CD4-positive, CD25-positive, alpha-beta regulatory T cell (primary cell): ENCODE results near the gene USP51. TPM values are rescaled to one million over a fixed set of nuclear protein-coding genes. Genes with fewer than 3 reads are reported as not detected.
A peak's percentile ranks its signal among the peaks of the same experiment; 100 is the strongest.
"Not testable (repeated sequence)": the region's sequence is repeated elsewhere in the genome, so short reads cannot be mapped to it uniquely, and the experiment has no call there.

Experiments used
- ATAC-seq, 2 donors: fragments of 150-1000 bp; cut with Tn5 transposase; one replicate each; pipeline ENCODE4 v1.10.0; 2021; ENCODE audit warnings: low read depth in 2 of 2, moderate number of reproducible peaks in 2 of 2, moderate library complexity in 1 of 2
- DNase-seq, 3 donors: peaks; one replicate each; pipeline versions ENCODE4 v3.0.0 to v3.0.0-alpha.2; 2012 to 2022; ENCODE audit warnings: mixed read lengths in 1 of 3
- H3K27ac ChIP-seq: one replicate; pipeline ENCODE4 v1.7.0; 2013; ENCODE audit warnings: mild to moderate bottlenecking, low read length; ENCODE audit not compliant: insufficient read depth, poor library complexity, severe bottlenecking
- H3K27me3 ChIP-seq: one replicate; pipeline ENCODE4 v1.7.0; 2013; ENCODE audit warnings: low read length; ENCODE audit not compliant: control insufficient read depth, insufficient read depth
- H3K36me3 ChIP-seq: one replicate; pipeline ENCODE4 v1.7.0; 2013; ENCODE audit warnings: mild to moderate bottlenecking, low read length, moderate library complexity; ENCODE audit not compliant: control insufficient read depth, insufficient read depth
- H3K4me1 ChIP-seq: 2 replicates; pipeline ENCODE4 v1.7.0; 2013; ENCODE audit warnings: mild to moderate bottlenecking, low read length; ENCODE audit not compliant: insufficient read depth, control insufficient read depth, poor library complexity, severe bottlenecking
- H3K4me3 ChIP-seq: one replicate; pipeline ENCODE4 v1.7.0; 2013; ENCODE audit warnings: low read depth, mild to moderate bottlenecking, low read length, moderate library complexity
- H3K9me3 ChIP-seq, 2 experiments: 1 replicate in 1 of 2; 2 replicates in 1 of 2; pipeline ENCODE4 v1.7.0; 2013; ENCODE audit warnings: low read length in 2 of 2, mild to moderate bottlenecking in 1 of 2, moderate library complexity in 1 of 2; ENCODE audit not compliant: control insufficient read depth in 2 of 2
- H3K27ac Mint-ChIP-seq, 3 donors: one replicate each; pipeline ENCODE4 v1.8.0; 2020 to 2022; ENCODE audit warnings: mild to moderate bottlenecking in 3 of 3, mixed read lengths in 3 of 3, moderate library complexity in 2 of 3
- H3K27me3 Mint-ChIP-seq: one replicate; pipeline ENCODE4 v1.8.0; 2022; ENCODE audit warnings: mild to moderate bottlenecking, mixed read lengths
- H3K36me3 Mint-ChIP-seq: one replicate; pipeline ENCODE4 v1.8.0; 2020; ENCODE audit warnings: mixed read lengths
- H3K4me1 Mint-ChIP-seq, 4 donors: one replicate each; pipeline ENCODE4 v1.8.0; 2020 to 2022; ENCODE audit warnings: mixed read lengths in 4 of 4, mild to moderate bottlenecking in 1 of 4
- H3K4me3 Mint-ChIP-seq, 4 donors: one replicate each; pipeline ENCODE4 v1.8.0; 2020 to 2022; ENCODE audit warnings: mild to moderate bottlenecking in 4 of 4, mixed read lengths in 4 of 4, moderate library complexity in 3 of 4
- H3K9me3 Mint-ChIP-seq, 7 donors: one replicate each; pipeline ENCODE4 v1.8.0; 2020 to 2022; ENCODE audit warnings: mixed read lengths in 7 of 7, mild to moderate bottlenecking in 3 of 7, moderate library complexity in 2 of 7
- polyA plus RNA-seq, 4 donors: library from polyadenylated mRNA; unstranded; fragments of 300-500 nt; fragmentation: Illumina TruSeq; gene quantifications; one replicate each; pipeline ENCODE4 v1.2.3, GENCODE V29; 2021
- total RNA-seq: library from RNA; stranded (reverse); gene quantifications from one replicate; pipeline ENCODE4 v1.2.3, GENCODE V29; 2022

The USP51 gene
- total and polyA plus RNA-seq, 5 donors from 2014 or later, result 0.15 to 2.0 (median 0.37) TPM

DNA sequence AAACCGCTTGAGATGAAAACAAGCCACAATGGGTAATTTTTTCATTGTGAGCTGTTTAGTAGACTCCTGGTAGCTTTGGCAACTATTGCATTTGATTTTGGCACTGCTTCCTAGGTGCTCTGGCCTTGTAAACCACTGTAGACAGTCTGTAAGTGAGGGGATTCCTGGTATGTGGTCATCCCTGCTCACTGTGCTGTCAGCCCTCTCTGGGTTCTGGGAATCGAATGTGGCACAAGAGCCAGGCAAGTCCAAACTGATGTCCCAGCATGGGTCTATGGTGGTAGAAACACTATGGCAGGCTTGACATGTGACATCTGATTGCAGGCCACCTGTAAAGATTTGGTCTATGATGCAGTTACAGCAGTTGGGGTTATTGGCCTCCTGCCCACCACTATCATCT is 2.5 kb downstream of the USP51 start:
- Mint-ChIP-seq H3K9me3 (peaks cover 0 to 2% (median 0%) of the 10 kb centered on the region in 7 donors), H3K4me3 (peak overlapping the region in 3 of 4 donors; percentile 34 to 99 (median 88)), H3K36me3 (no peaks in the 10 kb centered on the region), H3K4me1 (peaks cover 0 to 26% (median 6%) of the 10 kb centered on the region in 4 donors), H3K27me3 (peaks cover 4% of the 10 kb centered on the region), H3K27ac (peak overlapping the region in 2 of 3 donors; percentile 52 to 74)
- Histone ChIP-seq H3K36me3 (no peaks in the 10 kb centered on the region), H3K27me3 (no peaks in the 10 kb centered on the region), H3K4me3 (no peak overlapping the region), H3K9me3 (no peaks in the 10 kb centered on the region), H3K4me1 (peaks cover 3% of the 10 kb centered on the region), H3K27ac (no peak overlapping the region)
- DNase-seq (no peak), ATAC-seq (no peak)

DNA sequence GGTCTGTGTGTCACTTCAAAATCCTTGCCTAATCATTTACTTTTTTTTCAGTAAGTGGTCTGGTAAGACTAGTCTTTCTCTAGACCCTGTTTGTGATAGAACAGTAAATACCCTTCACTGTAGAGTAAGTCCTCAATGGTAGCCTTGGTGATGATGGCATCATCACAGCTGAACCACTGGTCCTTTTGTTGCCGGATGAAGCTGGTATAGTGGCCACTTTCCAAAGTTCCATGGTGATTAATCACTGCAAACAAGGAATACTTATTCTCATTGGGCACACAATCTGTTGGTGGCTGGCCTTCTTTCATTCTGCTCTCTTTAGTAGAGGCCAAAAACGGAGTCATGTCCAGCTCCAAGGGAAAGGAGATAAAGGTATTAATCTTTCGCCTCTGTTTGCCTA is 2.9 kb downstream of the USP51 start:
- peak overlapping the region in 1 of 4 donors; percentile 21 for H3K4me3 Mint-ChIP-seq
- H3K9me3 Mint-ChIP-seq, result peaks cover 0 to 2% (median 0%) of the 10 kb centered on the region in 7 donors
- DNase-seq (no peak), ATAC-seq (no peak)
- Histone ChIP-seq H3K36me3 (no peaks in the 10 kb centered on the region), H3K27me3 (no peaks in the 10 kb centered on the region), H3K4me1 (peaks cover 3% of the 10 kb centered on the region), H3K9me3 (no peaks in the 10 kb centered on the region), H3K27ac (no peak overlapping the region), H3K4me3 (no peak overlapping the region)
- H3K4me1 Mint-ChIP-seq, result peaks cover 0 to 26% (median 6%) of the 10 kb centered on the region in 4 donors
- no peaks in the 10 kb centered on the region for H3K36me3 Mint-ChIP-seq
- peaks cover 4% of the 10 kb centered on the region for H3K27me3 Mint-ChIP-seq
- H3K27ac Mint-ChIP-seq, result no peak overlapping the region

DNA sequence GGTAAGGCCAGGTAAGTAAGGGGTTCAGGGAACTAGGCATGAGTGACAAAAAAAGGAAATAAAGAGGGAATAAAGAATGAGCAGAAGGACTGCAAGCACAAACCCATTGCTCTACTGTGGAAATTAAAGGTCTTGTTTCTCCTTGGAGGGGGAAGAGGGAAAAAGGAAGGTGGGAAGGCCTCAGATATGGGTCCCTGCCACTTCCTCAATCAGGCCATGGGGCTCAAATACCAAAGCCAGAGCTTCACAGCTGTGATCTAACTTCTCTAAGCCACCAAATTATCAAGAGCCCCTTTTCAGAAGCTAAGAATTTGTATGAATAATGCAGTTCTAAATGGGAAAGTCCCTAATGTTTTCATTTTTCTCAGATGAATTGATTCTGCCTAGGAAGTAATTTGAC is 4.7 kb downstream of the USP51 start:
- H3K36me3 Mint-ChIP-seq, result no peaks in the 10 kb centered on the region
- ATAC-seq (no peak), DNase-seq (no peak)
- Histone ChIP-seq H3K4me3 (no peak overlapping the region), H3K27me3 (no peaks in the 10 kb centered on the region), H3K9me3 (no peaks in the 10 kb centered on the region), H3K36me3 (no peaks in the 10 kb centered on the region), H3K4me1 (peaks cover 1% of the 10 kb centered on the region), H3K27ac (no peak overlapping the region)
- H3K27me3 Mint-ChIP-seq, result peaks cover 4% of the 10 kb centered on the region
- peaks cover 0 to 2% (median 0%) of the 10 kb centered on the region in 7 donors for H3K9me3 Mint-ChIP-seq
- H3K4me1 Mint-ChIP-seq, result peaks cover 0 to 17% (median 6%) of the 10 kb centered on the region in 4 donors
- H3K27ac Mint-ChIP-seq, result peak overlapping the region in 1 of 3 donors; percentile 86
- peak overlapping the region in 1 of 4 donors; percentile 6 for H3K4me3 Mint-ChIP-seq

DNA sequence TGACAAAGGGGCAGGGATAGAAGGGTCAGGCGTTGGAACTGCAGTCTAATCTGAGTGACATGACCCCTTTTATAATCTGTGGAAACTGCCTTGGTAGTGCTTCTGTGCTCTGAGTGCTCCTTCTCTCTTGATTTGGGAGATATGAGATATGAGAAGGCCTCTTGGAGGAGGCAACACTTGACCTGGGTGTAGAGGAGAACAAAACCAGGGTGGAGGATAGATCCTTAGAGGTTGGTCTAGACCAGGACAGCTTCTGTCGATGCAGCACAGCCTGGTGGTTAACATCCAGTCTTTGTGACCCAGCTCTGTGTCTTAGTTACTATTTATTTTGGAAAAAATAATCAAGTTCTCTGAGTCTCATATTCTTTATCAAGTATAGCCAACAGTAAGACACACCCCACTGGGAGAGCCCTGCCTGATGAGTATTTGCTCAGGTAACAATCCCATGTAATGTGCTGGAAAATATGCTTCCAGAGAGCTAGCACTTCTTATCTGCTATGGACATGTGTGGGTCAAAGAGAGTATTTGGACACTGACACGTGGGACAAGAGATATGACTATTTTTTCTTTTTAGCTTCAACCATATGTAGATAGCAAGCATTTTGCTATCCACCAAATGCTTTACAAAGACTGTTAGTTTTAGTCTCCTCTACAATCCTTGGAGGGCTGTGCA is 9.1 kb downstream of the USP51 start:
- no peak overlapping the region for H3K4me3 Mint-ChIP-seq
- Histone ChIP-seq H3K4me3 (no peak overlapping the region), H3K4me1 (no peaks in the 10 kb centered on the region), H3K36me3 (no peaks in the 10 kb centered on the region), H3K27ac (no peak overlapping the region), H3K9me3 (no peaks in the 10 kb centered on the region), H3K27me3 (no peaks in the 10 kb centered on the region)
- H3K36me3 Mint-ChIP-seq, result no peaks in the 10 kb centered on the region
- no peak for ATAC-seq
- H3K9me3 Mint-ChIP-seq, result peaks cover 0 to 2% (median 0%) of the 10 kb centered on the region in 7 donors
- peaks cover 0 to 2% (median 0%) of the 10 kb centered on the region in 4 donors for H3K4me1 Mint-ChIP-seq
- no peak overlapping the region for H3K27ac Mint-ChIP-seq
- no peaks in the 10 kb centered on the region for H3K27me3 Mint-ChIP-seq
- DNase-seq, result no peak

DNA sequence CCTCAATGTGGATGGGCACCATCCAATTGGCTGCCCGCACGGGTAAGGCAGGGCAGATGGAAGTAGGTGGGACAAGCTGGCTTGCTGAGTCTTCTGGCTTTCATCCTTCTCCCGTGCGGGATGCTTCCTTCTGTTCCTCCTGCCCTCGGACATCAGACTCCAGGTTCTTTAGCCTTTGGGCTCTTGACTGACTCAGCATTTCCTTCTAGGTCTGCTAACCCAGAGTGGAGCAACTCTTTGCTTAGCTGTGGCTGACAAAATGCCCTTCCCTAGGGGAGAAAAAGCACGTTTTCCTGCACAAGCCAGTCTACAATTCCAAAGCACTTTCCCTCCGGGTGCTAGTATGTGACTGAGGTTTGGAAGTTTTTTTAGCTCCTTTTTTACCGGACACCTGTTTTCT is 9.7 kb downstream of the USP51 start:
- H3K4me3 ChIP-seq, H3K27ac Mint-ChIP-seq, H3K4me1 ChIP-seq, ATAC-seq, H3K27me3 ChIP-seq, H3K4me3 Mint-ChIP-seq, H3K9me3 Mint-ChIP-seq, DNase-seq, H3K36me3 Mint-ChIP-seq, H3K4me1 Mint-ChIP-seq, H3K27me3 Mint-ChIP-seq, H3K36me3 ChIP-seq, H3K9me3 ChIP-seq, H3K27ac ChIP-seq: not testable (repeated sequence)

DNA sequence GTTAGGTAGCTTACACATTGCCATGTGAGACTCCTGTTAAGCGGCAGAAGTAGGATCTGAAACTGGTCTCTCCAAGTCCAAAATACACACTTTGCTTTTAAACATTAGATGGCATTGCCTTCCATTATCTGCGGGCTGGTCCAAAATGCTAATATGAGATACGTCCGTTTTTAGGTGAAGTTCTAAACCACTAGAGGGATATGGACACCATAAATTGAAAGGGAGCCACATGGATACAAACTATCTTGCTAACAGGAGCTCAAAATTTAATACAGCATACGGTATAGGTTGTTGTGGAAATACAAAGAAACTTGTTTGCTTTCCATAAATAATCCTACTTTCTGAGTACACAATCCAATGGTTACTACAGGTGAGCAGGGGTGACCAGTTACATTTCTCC is 23.9 kb downstream of the USP51 start:
- not testable (repeated sequence) for DNase-seq, H3K4me3 Mint-ChIP-seq, H3K4me1 Mint-ChIP-seq, H3K36me3 ChIP-seq, H3K4me3 ChIP-seq, H3K9me3 ChIP-seq, H3K27me3 ChIP-seq, H3K9me3 Mint-ChIP-seq, H3K36me3 Mint-ChIP-seq, H3K27me3 Mint-ChIP-seq, H3K4me1 ChIP-seq, ATAC-seq, H3K27ac Mint-ChIP-seq, H3K27ac ChIP-seq

DNA sequence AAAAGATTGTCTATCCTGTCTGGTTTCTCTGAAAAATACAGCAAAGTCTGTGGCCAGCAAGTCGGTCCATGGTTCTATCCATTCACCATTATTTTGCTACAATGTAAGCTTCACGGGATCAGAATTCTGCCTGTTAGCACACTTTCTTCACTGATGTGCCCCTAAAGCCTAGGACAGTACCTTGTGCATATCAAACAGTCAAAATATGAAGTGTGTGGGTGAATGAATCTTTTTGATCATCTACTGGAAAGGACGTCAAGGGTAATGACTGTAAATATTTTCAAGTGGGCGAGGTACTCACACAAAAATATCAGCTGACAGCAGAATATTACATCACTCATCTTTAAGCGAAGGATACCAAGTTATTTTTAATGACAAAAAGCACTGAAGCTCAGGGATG is 24.5 kb downstream of the USP51 start:
- H3K4me1 Mint-ChIP-seq, H3K27me3 Mint-ChIP-seq, H3K4me1 ChIP-seq, H3K27ac Mint-ChIP-seq, H3K36me3 Mint-ChIP-seq, ATAC-seq, H3K9me3 Mint-ChIP-seq, DNase-seq, H3K27me3 ChIP-seq, H3K9me3 ChIP-seq, H3K36me3 ChIP-seq, H3K4me3 ChIP-seq, H3K4me3 Mint-ChIP-seq, H3K27ac ChIP-seq: not testable (repeated sequence)

DNA sequence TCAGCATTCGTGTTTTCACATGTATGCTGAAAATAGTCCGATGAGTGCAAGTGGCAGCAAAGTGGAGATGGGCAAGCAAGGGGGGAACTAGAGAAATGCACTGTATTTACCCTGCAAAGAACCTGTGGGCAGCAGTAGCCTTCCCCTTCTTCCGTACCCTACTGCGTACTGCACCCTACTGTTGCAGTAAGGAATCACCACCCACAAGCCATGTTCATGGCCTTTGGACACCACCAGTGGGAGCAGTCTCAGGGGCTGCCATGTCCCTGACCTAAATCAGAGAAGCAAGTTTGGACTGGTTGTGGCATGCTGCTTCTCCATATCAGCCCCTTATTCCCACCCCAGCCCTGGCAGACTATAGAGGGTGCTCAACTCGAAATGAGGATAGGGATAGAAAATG is 25.6 kb downstream of the USP51 start:
- not testable (repeated sequence) for H3K9me3 Mint-ChIP-seq, H3K36me3 Mint-ChIP-seq, H3K4me3 ChIP-seq, H3K9me3 ChIP-seq, H3K4me1 Mint-ChIP-seq, H3K27ac ChIP-seq, DNase-seq, H3K4me1 ChIP-seq, H3K27ac Mint-ChIP-seq, ATAC-seq, H3K36me3 ChIP-seq, H3K27me3 ChIP-seq, H3K27me3 Mint-ChIP-seq, H3K4me3 Mint-ChIP-seq
